WTC11 (cell line): ENCODE data around the gene LDAH. TPM values are rescaled to one million over a fixed set of nuclear protein-coding genes. Genes with fewer than 3 reads are reported as not detected.

Experiments
- ATAC-seq: fragments of 200-7000 bp; cut with Tn5 transposase; 2 replicates; pipeline ENCODE4 v1.10.0; 2021; ENCODE audit warnings: mild to moderate bottlenecking, moderate library complexity
- CTCF ChIA-PET: fragments of 300-600 bp; sonication (Branson Sonifier 250); formaldehyde crosslinking; loops from one replicate; lab custom pipeline; 2021; ENCODE audit warnings: antibody characterized with exemption; lab: Charles Lee
- POLR2A ChIA-PET: fragments of 350-600 bp; sonication (Branson Sonifier 250); formaldehyde crosslinking; loops from one replicate; lab custom pipeline; 2021; ENCODE audit warnings: antibody characterized with exemption; lab: Charles Lee
- DNase-seq: peaks from one replicate; pipeline ENCODE4 v3.0.0; 2021; ENCODE audit warnings: low spot score
- H3K27ac Mint-ChIP-seq: 2 replicates; pipeline ENCODE4 v1.8.0; 2021; ENCODE audit warnings: mixed read lengths
- H3K27me3 Mint-ChIP-seq: 2 replicates; pipeline ENCODE4 v1.8.0; 2021; ENCODE audit warnings: low read depth, mild to moderate bottlenecking, moderate library complexity, mixed read lengths
- H3K36me3 Mint-ChIP-seq: 2 replicates; pipeline ENCODE4 v1.8.0; 2021; ENCODE audit warnings: mixed read lengths
- H3K4me1 Mint-ChIP-seq: 2 replicates; pipeline ENCODE4 v1.8.0; 2022; ENCODE audit warnings: mixed read lengths
- H3K4me3 Mint-ChIP-seq: 2 replicates; pipeline ENCODE4 v1.8.0; 2021; ENCODE audit warnings: mild to moderate bottlenecking, moderate library complexity, mixed read lengths
- H3K9me3 Mint-ChIP-seq: 2 replicates; pipeline ENCODE4 v1.8.0; 2021; ENCODE audit warnings: mixed read lengths
- ATF1 ChIP-seq: sonication (generic); formaldehyde crosslinking; IDR thresholded peaks from 2 replicates; pipeline ENCODE4 v1.8.1; 2023; ENCODE audit warnings: mild to moderate bottlenecking, moderate library complexity, missing genetic modification reagents
- ATF2 ChIP-seq: sonication (generic); formaldehyde crosslinking; IDR thresholded peaks from 2 replicates; pipeline ENCODE4 v1.8.1; 2022; ENCODE audit warnings: low read depth, missing genetic modification reagents, borderline replicate concordance
- ATF3 ChIP-seq: sonication (generic); formaldehyde crosslinking; conservative IDR thresholded peaks from 2 replicates; pipeline ENCODE4 v1.8.1; 2022; ENCODE audit warnings: mild to moderate bottlenecking, missing genetic modification reagents
- CREB1 ChIP-seq: sonication (generic); formaldehyde crosslinking; IDR thresholded peaks from 2 replicates; pipeline ENCODE4 v1.8.0; 2023; ENCODE audit warnings: mild to moderate bottlenecking, missing genetic modification reagents
- CREM ChIP-seq: sonication (generic); formaldehyde crosslinking; IDR thresholded peaks from 2 replicates; pipeline ENCODE4 v1.8.1; 2022; ENCODE audit warnings: mild to moderate bottlenecking, missing genetic modification reagents, moderate library complexity
- CTCF ChIP-seq: fragments of 200-600 bp; IDR thresholded peaks from 2 replicates; pipeline ENCODE4 v1.8.0; 2022; ENCODE audit warnings: antibody characterized with exemption
- E2F5 ChIP-seq: sonication (generic); formaldehyde crosslinking; IDR thresholded peaks from 2 replicates; pipeline ENCODE4 v1.8.1; 2022; ENCODE audit warnings: mild to moderate bottlenecking, moderate library complexity, missing genetic modification reagents
- ERG ChIP-seq: fragments of 250-450 bp; sonication (Bioruptor Pico); IDR thresholded peaks from 2 replicates; pipeline ENCODE4 v1.8.0; 2021; ENCODE audit warnings: mild to moderate bottlenecking
- ESRRA ChIP-seq: sonication (generic); formaldehyde crosslinking; IDR thresholded peaks from 2 replicates; pipeline ENCODE4 v1.8.1; 2022; ENCODE audit warnings: mild to moderate bottlenecking, missing genetic modification reagents, borderline replicate concordance
- FOXP4 ChIP-seq: sonication (generic); formaldehyde crosslinking; IDR thresholded peaks from 2 replicates; pipeline ENCODE4 v1.8.0; 2022; ENCODE audit warnings: mild to moderate bottlenecking, missing genetic modification reagents
- GABPB1 ChIP-seq: sonication (generic); formaldehyde crosslinking; IDR thresholded peaks from 2 replicates; pipeline ENCODE4 v1.8.1; 2023; ENCODE audit warnings: mild to moderate bottlenecking, missing genetic modification reagents
- IRF1 ChIP-seq: sonication (generic); formaldehyde crosslinking; IDR thresholded peaks from 2 replicates; pipeline ENCODE4 v1.8.0; 2023; ENCODE audit warnings: missing genetic modification reagents
- JUN ChIP-seq: sonication (generic); formaldehyde crosslinking; IDR thresholded peaks from 2 replicates; pipeline ENCODE4 v1.8.0; 2023; ENCODE audit warnings: mild to moderate bottlenecking, missing genetic modification reagents
- NFE2L1 ChIP-seq: sonication (generic); formaldehyde crosslinking; IDR thresholded peaks from 2 replicates; pipeline ENCODE4 v1.8.1; 2023; ENCODE audit warnings: missing genetic modification reagents
- NR1H2 ChIP-seq: sonication (generic); formaldehyde crosslinking; IDR thresholded peaks from 2 replicates; pipeline ENCODE4 v1.9.0; 2021; ENCODE audit warnings: mild to moderate bottlenecking, moderate library complexity, missing genetic modification reagents
- PRRX2 ChIP-seq: fragments of 250-450 bp; sonication (Bioruptor Pico); IDR thresholded peaks from 2 replicates; pipeline ENCODE4 v1.8.0; 2021; ENCODE audit warnings: mild to moderate bottlenecking
- RORB ChIP-seq: fragments of 250-450 bp; sonication (Bioruptor Pico); IDR thresholded peaks from 2 replicates; pipeline ENCODE4 v1.9.0; 2021; ENCODE audit warnings: mild to moderate bottlenecking
- SMAD3 ChIP-seq: sonication (generic); formaldehyde crosslinking; IDR thresholded peaks from 2 replicates; pipeline ENCODE4 v1.8.0; 2022; ENCODE audit warnings: missing genetic modification reagents, mild to moderate bottlenecking, borderline replicate concordance
- SMAD4 ChIP-seq: sonication (generic); formaldehyde crosslinking; IDR thresholded peaks from 2 replicates; pipeline ENCODE4 v1.8.0; 2022; ENCODE audit warnings: mild to moderate bottlenecking, missing genetic modification reagents
- USF1 ChIP-seq: sonication (generic); formaldehyde crosslinking; IDR thresholded peaks from 2 replicates; pipeline ENCODE4 v1.8.0; 2022; ENCODE audit warnings: mild to moderate bottlenecking, missing genetic modification reagents
- USF2 ChIP-seq: sonication (generic); formaldehyde crosslinking; IDR thresholded peaks from 2 replicates; pipeline ENCODE4 v1.8.1; 2023; ENCODE audit warnings: mild to moderate bottlenecking, missing genetic modification reagents, moderate library complexity
- ZNF263 ChIP-seq: sonication (generic); formaldehyde crosslinking; IDR thresholded peaks from 2 replicates; pipeline ENCODE4 v1.8.1; 2022; ENCODE audit warnings: low read depth, mild to moderate bottlenecking, moderate library complexity, missing genetic modification reagents
- ZNF396 ChIP-seq: fragments of 250-450 bp; sonication (Bioruptor Pico); IDR thresholded peaks from 2 replicates; pipeline ENCODE4 v1.8.0; 2021; ENCODE audit warnings: mild to moderate bottlenecking, moderate library complexity, borderline replicate concordance
- ZNF671 ChIP-seq: fragments of 250-450 bp; sonication (Bioruptor Pico); IDR thresholded peaks from 2 replicates; pipeline ENCODE4 v1.8.0; 2021; ENCODE audit warnings: mild to moderate bottlenecking
- total RNA-seq: library from RNA; stranded (reverse); gene quantifications from 3 replicates; pipeline ENCODE4 v1.2.3, GENCODE V29; 2021

LDAH gene
- total RNA-seq, 1 experiment from 2014 or later: 20.5 TPM

- no peak for TF ChIP-seq IRF1 (CRISPR knock-in tag)
- TF ChIP-seq ZNF396 (CRISPR knock-in tag): no peak
- no peak for TF ChIP-seq NR1H2 (CRISPR knock-in tag)
- no peak for TF ChIP-seq ATF1 (CRISPR knock-in tag)
- no peak for TF ChIP-seq ZNF671 (CRISPR knock-in tag)
These were observed 172.9 kb downstream of the LDAH start (continued) for GRCh38 chr2:20649976-20650375.

- no peak for DNase-seq
- POLR2A ChIA-PET: interaction anchor here (2.6 kb wide), 1 partner anchor 202 kb away, joined by 19 read pairs; the partner anchor contains the start of gene RHOB
- TF ChIP-seq USF2 (no peak), RORB (CRISPR knock-in tag) (no peak), SMAD3 (CRISPR knock-in tag) (no peak), CREM (no peak), USF1 (CRISPR knock-in tag) (no peak), NFE2L1 (no peak), ESRRA (CRISPR knock-in tag) (no peak), FOXP4 (CRISPR knock-in tag) (no peak), CTCF (no peak), ATF2 (CRISPR knock-in tag) (no peak), ERG (no peak), E2F5 (no peak), CREB1 (CRISPR knock-in tag) (no peak), ZNF263 (CRISPR knock-in tag) (no peak), SMAD4 (CRISPR knock-in tag) (no peak), PRRX2 (no peak), ATF3 (no peak), JUN (CRISPR knock-in tag) (no peak), GABPB1 (CRISPR knock-in tag) (no peak)
- peaks cover 5% of the 10 kb centered on the region; the same call in 1 of the 2 replicates for H3K36me3 Mint-ChIP-seq
- CTCF ChIA-PET: interaction anchor here (0.6 to 4.3 kb wide), 10 partner anchors 7 to 271 kb away, joined by 4 to 77 read pairs (median 30); partner anchors contain the start of genes GDF7 and RHOB
- H3K4me1 Mint-ChIP-seq: peaks cover 31% of the 10 kb centered on the region
- peak overlapping the region; percentile 82 for H3K4me3 Mint-ChIP-seq
- H3K27ac Mint-ChIP-seq: no peak overlapping the region
- no peaks in the 10 kb centered on the region for H3K9me3 Mint-ChIP-seq
- peaks cover 16% of the 10 kb centered on the region for H3K27me3 Mint-ChIP-seq
- ATAC-seq: no peak
These were observed 173.3 kb downstream of the LDAH start for GRCh38 chr2:20649576-20649975.
